Testis (tissue), 2 donors: Measurements from ENCODE around the gene VAMP5.

Experiments used
- CTCF ChIP-seq, 3 experiments: fragments of 450-650 bp in 2 of 3; fragments of 200-600 bp in 1 of 3; sonication (generic) in 1 of 3; IDR thresholded peaks; one replicate each; pipeline ENCODE4 v1.5.1; 2016 to 2019; ENCODE audit warnings: antibody characterized with exemption in 3 of 3, mild to moderate bottlenecking in 2 of 3, moderate library complexity in 1 of 3
- POLR2A ChIP-seq: fragments of 450-650 bp; IDR thresholded peaks from one replicate; pipeline ENCODE4 v1.6.1; 2017; ENCODE audit warnings: antibody characterized with exemption, mild to moderate bottlenecking, moderate library complexity

- TF ChIP-seq POLR2A (no peak), CTCF (IDR thresholded peaks at IDR 0.05) (no peak)
Measured at GRCh38 chr2:85607268-85608215, 23.3 kb downstream of the VAMP5 start.
